HPDE6-E6E7 (cell line): ENCODE measurements around the gene MAPKAP1.
A peak's percentile ranks its signal among the peaks of the same experiment; 100 is the strongest.

Experiments used
- DNase-seq: peaks from one replicate; pipeline ENCODE4 v3.0.0; 2011; ENCODE audit warnings: missing footprints; ENCODE audit errors: extremely low spot score

The MAPKAP1 gene

GRCh38 chr9:125706651-125707471, at the start of gene MAPKAP1:
TSS of gene MAPKAP1 (minus strand) at chr9:125707208. CDS start at chr9:125672574, 34,634 bp downstream.
- DNase-seq, result peak; percentile 94

- DNase-seq, result no peak
Measured at GRCh38 chr9:125756518-125756917, 49.5 kb upstream of the MAPKAP1 start.

- no peak for DNase-seq
Measured at GRCh38 chr9:125755340-125755739, 48.3 kb upstream of the MAPKAP1 start.

- no peak for DNase-seq
Measured at GRCh38 chr9:125754096-125754495, 47.1 kb upstream of the MAPKAP1 start.

- DNase-seq, result no peak
Measured at GRCh38 chr9:125752070-125752628, 45.1 kb upstream of the MAPKAP1 start.

- DNase-seq, result no peak
Measured at GRCh38 chr9:125750627-125751011, 43.6 kb upstream of the MAPKAP1 start.

DNA sequence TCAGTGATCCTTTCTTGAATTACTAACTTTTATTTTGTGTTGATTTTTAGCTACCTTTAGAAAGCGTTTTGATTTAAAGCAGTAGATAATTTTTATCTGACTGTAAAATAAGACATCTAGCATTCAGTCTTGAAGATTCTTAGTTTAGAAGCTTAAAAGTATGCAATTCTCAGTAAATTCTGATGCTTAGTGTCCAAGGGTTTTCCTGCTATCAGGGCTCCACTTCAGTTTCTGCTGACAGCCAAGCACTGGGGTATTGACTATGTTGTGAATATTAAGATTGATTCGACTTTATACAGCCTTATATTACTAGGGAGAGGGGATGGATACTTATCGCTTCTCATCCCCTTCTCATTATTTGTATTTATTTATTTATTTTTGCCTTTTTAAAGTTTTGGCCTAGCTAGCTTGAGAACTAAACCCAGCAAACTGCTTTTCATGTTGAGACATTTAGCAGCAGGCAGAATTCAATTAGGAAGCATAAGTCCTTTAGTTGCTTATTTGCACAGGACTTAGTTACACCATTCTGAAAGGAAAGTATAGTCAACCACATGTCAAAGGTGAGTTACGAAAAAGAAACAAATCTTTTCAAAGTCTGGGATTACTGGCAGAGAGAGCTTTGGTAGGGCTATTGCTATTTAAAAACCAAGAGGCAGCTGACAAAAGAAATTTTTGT, 43.1 kb upstream of the MAPKAP1 start:
- no peak for DNase-seq

GRCh38 chr9:125749287-125749935, 42.4 kb upstream of the MAPKAP1 start:
- no peak for DNase-seq

DNA sequence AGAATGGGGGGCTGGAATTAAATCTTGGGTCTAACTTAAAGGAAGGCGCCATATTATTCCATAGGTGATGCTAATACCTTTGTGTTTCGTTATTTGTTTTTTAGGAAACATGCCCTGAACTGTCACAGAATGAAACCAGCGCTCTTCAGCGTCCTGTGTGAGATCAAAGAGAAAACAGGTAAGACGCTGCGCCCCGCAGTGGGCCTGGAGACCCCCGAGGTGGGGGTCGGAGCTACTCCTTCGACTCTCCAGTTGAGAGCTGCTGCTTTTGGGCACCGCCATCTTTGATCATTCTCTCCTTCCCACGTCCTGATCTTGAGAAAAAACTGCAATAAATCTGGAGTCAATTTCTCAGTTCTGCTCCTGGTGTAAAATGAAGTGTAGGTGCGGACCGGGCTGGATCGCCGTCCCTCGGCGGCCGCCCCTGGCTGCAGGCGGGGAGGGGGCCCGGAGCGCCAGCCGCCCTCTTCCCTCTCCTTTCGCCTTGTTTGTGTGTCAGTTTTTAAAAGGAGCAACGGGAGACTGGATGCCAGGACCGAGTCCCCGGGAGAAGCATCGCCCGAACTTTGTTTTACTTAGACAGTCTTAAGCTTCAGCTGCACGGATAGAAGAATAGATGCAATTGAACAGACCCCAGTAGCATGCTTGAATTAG, 41.6 kb upstream of the MAPKAP1 start:
- no peak for DNase-seq

GRCh38 chr9:125747765-125748445, 40.9 kb upstream of the MAPKAP1 start:
- no peak for DNase-seq

- DNase-seq, result no peak
Measured at GRCh38 chr9:125747053-125747764, 40.2 kb upstream of the MAPKAP1 start, which contains the start of gene PBX3. TSS of gene PBX3 (plus strand) at chr9:125747373.

- DNase-seq, result no peak
Measured at GRCh38 chr9:125746774-125747052, 39.7 kb upstream of the MAPKAP1 start.

DNA sequence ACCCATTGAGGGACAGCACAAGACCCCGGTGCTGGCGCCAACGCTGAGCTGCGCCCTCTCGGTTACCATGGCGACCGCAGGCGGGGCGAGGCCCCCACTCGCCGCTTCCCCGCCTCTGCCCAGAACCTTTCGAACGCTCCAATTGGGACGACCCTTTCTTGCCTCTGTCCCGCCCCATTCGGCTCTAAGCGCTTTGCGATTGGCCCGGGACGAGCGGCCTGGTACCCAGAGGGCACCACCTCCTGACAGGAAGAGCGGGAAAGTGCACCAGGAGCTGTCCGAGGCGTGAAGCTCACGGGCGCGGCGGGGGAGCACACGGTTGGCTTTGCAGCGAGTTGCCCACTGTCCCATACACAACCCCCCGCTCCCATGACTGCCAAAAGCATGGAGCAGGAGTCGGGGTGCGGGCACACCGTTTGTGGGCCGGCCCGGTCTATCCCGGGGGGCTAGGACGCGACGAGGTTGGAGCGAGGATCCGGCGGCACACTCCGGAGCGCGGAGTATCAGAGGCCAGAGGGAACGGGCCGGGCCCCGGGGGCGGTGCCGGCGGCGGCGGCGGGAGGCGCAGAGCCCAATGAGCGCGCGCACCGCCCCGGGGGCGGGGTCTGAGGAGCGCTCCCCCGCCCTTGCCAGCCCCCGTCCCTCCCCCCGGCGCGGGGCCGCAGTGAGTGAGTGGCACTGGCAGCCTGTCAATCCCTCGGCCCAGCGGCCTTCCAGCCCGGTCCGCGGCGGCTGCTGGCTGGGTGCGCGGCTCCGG, 39.2 kb upstream of the MAPKAP1 start:
- DNase-seq, result peak; percentile 96

GRCh38 chr9:125745682-125746016, 38.6 kb upstream of the MAPKAP1 start:
- no peak for DNase-seq

GRCh38 chr9:125745018-125745417, 38.0 kb upstream of the MAPKAP1 start:
- no peak for DNase-seq

- no peak for DNase-seq
Measured at GRCh38 chr9:125744616-125745015, 37.6 kb upstream of the MAPKAP1 start.

DNA sequence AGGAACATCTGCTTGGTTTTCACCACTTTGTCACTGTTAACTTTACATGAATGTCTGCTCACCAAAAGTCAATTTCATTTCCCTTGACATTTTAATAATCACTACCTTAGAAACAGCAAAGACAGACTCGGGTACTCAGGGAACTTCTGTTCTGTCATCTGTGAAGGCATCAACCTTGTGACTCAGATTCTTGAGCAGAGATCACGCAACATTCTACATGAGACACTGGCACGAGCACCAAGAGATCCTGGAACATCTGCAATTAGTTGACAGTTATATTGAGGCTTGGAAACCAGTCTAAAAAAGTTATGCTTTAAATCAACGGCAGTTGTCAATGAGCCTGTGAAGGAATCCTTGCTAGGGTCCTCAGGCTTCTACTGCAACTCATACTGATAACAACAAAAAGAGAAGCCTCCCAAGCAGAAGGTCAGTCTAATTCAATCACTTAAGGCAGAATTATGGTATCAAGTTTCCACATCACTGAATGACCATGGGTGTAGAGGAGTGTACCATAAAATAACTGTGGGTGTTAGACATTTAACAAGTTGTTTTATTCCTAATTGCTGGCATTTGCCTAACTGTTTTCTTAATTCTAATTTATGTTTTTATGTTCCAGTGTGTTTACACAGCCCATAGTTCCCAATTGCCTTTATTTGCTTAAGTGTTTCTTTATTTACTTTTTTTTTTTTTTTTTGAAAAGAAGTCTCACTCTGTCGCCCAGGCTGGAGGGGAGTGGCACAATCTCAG, 36.8 kb upstream of the MAPKAP1 start:
- no peak for DNase-seq

GRCh38 chr9:125742657-125743056, 35.6 kb upstream of the MAPKAP1 start:
- no peak for DNase-seq

DNA sequence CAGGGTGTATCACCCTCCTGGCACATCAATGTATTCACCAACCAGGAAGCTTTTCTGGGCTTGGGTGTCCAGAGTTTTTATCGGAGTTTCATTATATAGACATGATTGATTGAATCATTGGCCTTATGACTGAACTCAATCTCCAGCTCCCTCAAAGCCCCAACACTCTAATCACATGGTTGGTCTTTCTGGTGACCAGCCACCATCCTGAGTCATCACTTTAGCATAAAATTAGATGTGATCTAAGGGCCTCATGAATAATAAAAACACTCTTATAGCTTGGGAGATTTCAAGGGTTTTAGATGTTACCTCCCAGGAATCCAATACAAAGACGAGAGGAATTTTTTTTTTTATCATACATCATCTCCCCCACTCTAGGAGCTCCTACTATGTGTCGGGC, 32.4 kb upstream of the MAPKAP1 start:
- DNase-seq, result no peak
